Astrocyte of the spinal cord (primary cell): ENCODE measurements around the gene TBCEL.

Experiments used
- DNase-seq: peaks from one replicate; pipeline ENCODE4 v3.0.0; 2011; ENCODE audit warnings: low read depth, low spot score
- H3K4me3 ChIP-seq: 2 replicates; pipeline ENCODE4 v1.5.1; 2011; ENCODE audit warnings: low read depth, mild to moderate bottlenecking, low read length, moderate library complexity
- in situ Hi-C: cut with HindIII; loops from 2 replicates; pipeline ENCODE4 v1.10.0; 2017; ENCODE audit warnings: low sequenced_read_pairs
- TF ChIP-seq, protein P1 (sequence below): IDR thresholded peaks from 2 replicates; pipeline ENCODE4 v1.5.1; 2012; ENCODE audit warnings: low read depth, mild to moderate bottlenecking, low read length, inconsistent platforms

Gene TBCEL

GRCh38 chr11:121055076-121055475, 31.2 kb downstream of the TBCEL start:
- in situ Hi-C loops = no loop called here
- DNase-seq = no peak
- TF ChIP-seq, protein P1, sequence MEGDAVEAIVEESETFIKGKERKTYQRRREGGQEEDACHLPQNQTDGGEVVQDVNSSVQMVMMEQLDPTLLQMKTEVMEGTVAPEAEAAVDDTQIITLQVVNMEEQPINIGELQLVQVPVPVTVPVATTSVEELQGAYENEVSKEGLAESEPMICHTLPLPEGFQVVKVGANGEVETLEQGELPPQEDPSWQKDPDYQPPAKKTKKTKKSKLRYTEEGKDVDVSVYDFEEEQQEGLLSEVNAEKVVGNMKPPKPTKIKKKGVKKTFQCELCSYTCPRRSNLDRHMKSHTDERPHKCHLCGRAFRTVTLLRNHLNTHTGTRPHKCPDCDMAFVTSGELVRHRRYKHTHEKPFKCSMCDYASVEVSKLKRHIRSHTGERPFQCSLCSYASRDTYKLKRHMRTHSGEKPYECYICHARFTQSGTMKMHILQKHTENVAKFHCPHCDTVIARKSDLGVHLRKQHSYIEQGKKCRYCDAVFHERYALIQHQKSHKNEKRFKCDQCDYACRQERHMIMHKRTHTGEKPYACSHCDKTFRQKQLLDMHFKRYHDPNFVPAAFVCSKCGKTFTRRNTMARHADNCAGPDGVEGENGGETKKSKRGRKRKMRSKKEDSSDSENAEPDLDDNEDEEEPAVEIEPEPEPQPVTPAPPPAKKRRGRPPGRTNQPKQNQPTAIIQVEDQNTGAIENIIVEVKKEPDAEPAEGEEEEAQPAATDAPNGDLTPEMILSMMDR = no peak
- H3K4me3 ChIP-seq = no peak overlapping the region

DNA sequence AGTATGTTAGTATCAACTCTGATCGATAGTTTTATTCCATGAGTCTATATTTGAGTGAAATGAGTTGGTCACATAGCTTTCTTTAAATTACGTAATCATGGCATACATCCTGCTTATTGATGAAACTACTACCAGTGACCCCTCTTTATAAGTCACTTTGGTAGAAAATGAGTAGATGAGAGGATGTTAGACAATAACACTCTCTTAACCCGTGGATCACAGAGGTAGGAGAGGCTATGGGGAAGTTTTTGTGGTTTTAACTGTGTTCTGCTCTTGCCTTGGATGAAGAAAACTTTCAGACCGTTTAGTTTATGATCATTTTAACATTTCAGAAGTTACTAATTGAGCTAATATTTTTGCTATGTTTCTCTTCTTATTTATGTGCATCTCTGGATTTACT, 34.0 kb downstream of the TBCEL start:
- TF ChIP-seq, protein P1 = no peak
- H3K4me3 ChIP-seq = no peak overlapping the region
- no peak for DNase-seq
- in situ Hi-C loops = no loop called here

DNA sequence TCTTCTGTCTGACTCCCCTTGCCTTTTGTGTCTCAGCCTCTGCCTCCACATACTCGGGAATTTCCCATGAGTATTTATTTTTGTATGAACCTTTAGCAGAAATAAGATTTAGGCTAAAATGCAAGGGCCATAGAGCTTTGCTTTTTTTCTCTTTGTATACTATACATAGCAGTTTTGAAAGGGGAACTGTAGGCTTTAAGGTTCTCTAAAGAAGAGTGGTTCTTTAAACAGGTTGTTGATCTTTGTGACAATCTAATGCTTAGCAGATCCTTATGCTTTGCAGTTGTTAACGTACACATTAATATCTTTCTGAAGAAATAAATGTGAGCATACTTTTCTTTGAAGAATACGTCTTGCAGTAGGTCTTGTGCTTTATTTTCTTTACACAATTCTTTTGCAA, 35.0 kb downstream of the TBCEL start:
- no peak for DNase-seq
- TF ChIP-seq, protein P1 = no peak
- in situ Hi-C loops = no loop called here
- no peak overlapping the region for H3K4me3 ChIP-seq

- TF ChIP-seq, protein P1 = no peak
- H3K4me3 ChIP-seq = no peak overlapping the region
- in situ Hi-C loops = no loop called here
- no peak for DNase-seq
Measured at GRCh38 chr11:121059605-121060004, 35.7 kb downstream of the TBCEL start.

DNA sequence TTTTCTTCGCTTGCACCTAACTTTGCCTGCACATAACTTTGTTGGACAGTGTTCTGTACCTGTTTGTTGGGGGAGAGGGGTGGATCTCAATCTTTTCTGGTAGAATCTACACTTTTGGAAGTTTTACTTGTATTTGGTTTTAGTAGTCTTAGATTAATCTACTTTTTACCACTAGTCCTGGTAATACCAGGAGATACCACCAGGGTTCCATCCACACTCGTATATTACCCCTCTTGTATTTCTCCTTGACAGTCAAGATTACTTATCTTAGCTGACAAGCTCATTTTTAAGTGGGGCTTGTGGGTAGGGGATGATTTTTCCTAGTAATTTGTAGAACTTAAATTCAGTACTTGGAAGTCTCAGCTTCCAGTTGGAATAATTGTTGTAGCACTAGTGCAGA, 39.8 kb downstream of the TBCEL start:
- in situ Hi-C loops = no loop called here
- TF ChIP-seq, protein P1 = peak; percentile 38
- H3K4me3 ChIP-seq = no peak overlapping the region
- no peak for DNase-seq

DNA sequence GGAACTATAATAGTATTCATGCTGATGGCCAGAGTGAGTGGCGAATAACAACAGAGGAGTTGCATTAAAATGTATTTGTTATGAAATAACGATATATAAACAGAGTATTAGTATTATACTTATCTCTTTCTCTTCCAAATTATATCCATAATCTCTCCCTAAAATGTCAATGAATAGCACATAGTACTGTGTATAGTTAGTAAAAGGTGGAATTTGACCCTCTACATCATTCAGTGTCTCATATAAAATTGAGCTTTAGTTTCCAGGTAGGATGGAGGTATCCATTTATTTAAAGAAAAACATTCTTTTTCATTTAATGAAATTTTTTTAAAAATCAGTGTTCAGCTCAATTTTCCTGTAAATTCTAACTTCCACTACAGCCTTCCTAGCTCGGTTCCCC, 42.7 kb downstream of the TBCEL start:
- no peak overlapping the region for H3K4me3 ChIP-seq
- TF ChIP-seq, protein P1 = no peak
- in situ Hi-C loops = no loop called here
- DNase-seq = no peak

DNA sequence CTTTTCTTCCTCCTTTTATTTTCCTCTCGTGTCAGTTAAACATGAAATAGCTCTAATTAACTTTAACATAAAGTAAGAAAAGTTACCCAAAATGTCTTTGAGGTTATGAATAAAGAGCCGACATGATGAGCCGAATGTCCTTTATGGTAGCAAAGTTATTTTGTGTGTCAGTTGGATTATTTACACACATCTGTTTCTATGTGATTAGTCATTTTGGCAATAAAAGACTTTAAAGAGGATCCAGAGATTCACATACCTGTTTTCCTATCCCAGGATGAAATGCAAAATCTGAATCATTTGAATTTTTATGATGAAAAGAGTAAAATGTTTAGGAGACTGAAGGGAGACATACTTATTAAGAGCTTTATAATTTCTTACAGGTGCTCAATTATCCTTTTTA, 43.1 kb downstream of the TBCEL start:
- in situ Hi-C loops = no loop called here
- no peak overlapping the region for H3K4me3 ChIP-seq
- TF ChIP-seq, protein P1 = no peak
- no peak for DNase-seq
